Adrenal gland (tissue), 12 donors: ENCODE results near the gene FAM181A. TPM values are rescaled to one million over a fixed set of nuclear protein-coding genes. Genes with fewer than 3 reads are reported as not detected.

Experiments
- DNase-seq, 7 donors: peaks; one replicate each; pipeline ENCODE4 v3.0.0-alpha.2; 2019 to 2020
- H3K27ac ChIP-seq, 5 donors: fragments of 200-600 bp; sonication (generic) in 4 of 5; 1 replicate in 3 of 5; 2 replicates in 2 of 5; pipeline versions ENCODE4 v1.5.1 to v1.8.0; 2016 to 2020; ENCODE audit warnings: mild to moderate bottlenecking in 1 of 5
- H3K27me3 ChIP-seq: fragments of 200-600 bp; 2 replicates; pipeline ENCODE4 v1.8.0; 2021
- H3K36me3 ChIP-seq, 2 donors: fragments of 200-600 bp; replicated peaks in 1 of 2; 1 replicate in 1 of 2; 2 replicates in 1 of 2; pipeline versions ENCODE4 v1.5.1 to v1.8.0; 2018 to 2022
- H3K4me1 ChIP-seq, 2 donors: fragments of 200-600 bp; replicated peaks in 1 of 2; 1 replicate in 1 of 2; 2 replicates in 1 of 2; pipeline versions ENCODE4 v1.5.1 to v1.8.0; 2018 to 2021
- H3K4me3 ChIP-seq, 4 donors: fragments of 200-600 bp; sonication (generic) in 3 of 4; one replicate each; pipeline ENCODE4 v1.5.1; 2016 to 2018
- H3K9me3 ChIP-seq, 3 donors: fragments of 200-600 bp; sonication (generic) in 1 of 3; replicated peaks in 1 of 3; 1 replicate in 2 of 3; 2 replicates in 1 of 3; pipeline versions ENCODE4 v1.5.1 to v1.8.0; 2016 to 2021
- CTCF ChIP-seq, 6 experiments: fragments of 450-650 bp in 4 of 6; fragments of 200-600 bp in 2 of 6; sonication (generic) in 1 of 6; IDR thresholded peaks; 1 replicate in 5 of 6; 2 replicates in 1 of 6; pipeline versions ENCODE4 v1.5.1 to v1.8.0; 2016 to 2021; ENCODE audit warnings: antibody characterized with exemption in 6 of 6, mild to moderate bottlenecking in 2 of 6, moderate library complexity in 1 of 6
- POLR2A ChIP-seq, 2 donors: fragments of 450-650 bp; IDR thresholded peaks; one replicate each; pipeline ENCODE4 v1.6.1; 2017; ENCODE audit warnings: antibody characterized with exemption in 2 of 2, mild to moderate bottlenecking in 2 of 2, moderate library complexity in 1 of 2
- WGBS, 4 donors: extraction: QIAGEN DNeasy Blood & Tissue Kit in 2 of 4; methylation state at CpG; one replicate each; pipeline versions ENCODE4 v1.1.5 to v1.1.7; 2013 to 2017; 5-methylcytosine and 5-hydroxymethylcytosine counted together
- intact Hi-C, 2 donors: fragments of 100-400 bp; cut with DNase I; formaldehyde crosslinking; loops; one replicate each; pipeline versions ENCODE4 v1.14.1 to v1.15.0; 2022 to 2023
- polyA plus RNA-seq, 3 donors: library from polyadenylated mRNA; stranded (reverse); fragments of 200-250 nt in 2 of 3; fragments of 350-450 nt in 1 of 3; fragmentation: Illumina TruSeq in 1 of 3; extraction: RNeasy Lipid Tissue Mini Kit (QIAGEN cat#74804) in 1 of 3; gene quantifications; one replicate each; pipeline ENCODE4 v1.2.3, GENCODE V29; 2013 to 2014
- total RNA-seq, 9 donors: library from RNA; depleted of rRNA in 4 of 9; stranded (reverse); fragments of >200 nt in 4 of 9; fragments of 120-200 nt in 1 of 9; fragmentation: NEBNext Ultra II Directional in 1 of 9; extraction: Animal tissue kit (Norgen Biotek cat#: 25700) in 1 of 9; gene quantifications; one replicate each; pipeline versions ENCODE4 v1.1.0 to v1.2.4, GENCODE V29; 2013 to 2023
- donor health status: healthy with polysubstance abuse.
- donor health status: Bipolar disorder and iron deficiency.
- donor health status: DM: yes; HTN: yes; CAD: no.
- donor health status: DM: no; HTN: no; CAD: no.
- donor health status: DM: no; HTN: no; CAD: no.
- donor health status: DM: yes; HTN: yes; CAD: no.

Gene FAM181A
- total and polyA plus RNA-seq, 12 donors, result not detected

DNA sequence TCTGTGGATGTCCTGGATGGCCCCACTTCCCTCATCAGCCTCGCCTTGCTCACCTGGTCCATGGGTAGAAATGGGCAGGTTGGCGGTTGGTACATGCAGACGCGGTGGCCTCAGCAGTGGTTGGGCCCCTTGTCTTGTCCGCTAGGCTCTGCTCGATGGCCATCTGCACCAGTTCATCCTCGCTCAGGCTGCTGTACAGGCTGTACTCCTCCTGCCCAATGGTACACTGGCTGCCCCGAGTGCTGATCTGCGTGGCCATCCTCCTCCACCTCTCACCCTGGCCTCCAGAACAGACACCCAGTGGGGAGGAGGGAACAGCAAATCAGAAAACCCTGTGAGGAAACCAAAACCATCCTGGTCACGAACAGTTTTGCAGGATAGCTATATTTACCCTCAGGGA lies 37.1 kb downstream of the FAM181A start:
- peaks cover 5 to 6% of the 10 kb centered on the region in 2 donors for H3K4me1 ChIP-seq
- DNase-seq, result no peak
- H3K4me3 ChIP-seq, result no peak overlapping the region
- WGBS, 4 donors, result 92 to 97% (median 93%) methylated on average over 8 to 10 of the region's 10 CpGs
- TF ChIP-seq CTCF (IDR thresholded peaks at IDR 0.05) (no peak), POLR2A (IDR thresholded peaks at IDR 0.05) (no peak)
- intact Hi-C loops, result no loop called here
- H3K9me3 ChIP-seq, result no peaks in the 10 kb centered on the region
- no peak overlapping the region for H3K27ac ChIP-seq
- no peaks in the 10 kb centered on the region for H3K27me3 ChIP-seq
- no peaks in the 10 kb centered on the region for H3K36me3 ChIP-seq

DNA sequence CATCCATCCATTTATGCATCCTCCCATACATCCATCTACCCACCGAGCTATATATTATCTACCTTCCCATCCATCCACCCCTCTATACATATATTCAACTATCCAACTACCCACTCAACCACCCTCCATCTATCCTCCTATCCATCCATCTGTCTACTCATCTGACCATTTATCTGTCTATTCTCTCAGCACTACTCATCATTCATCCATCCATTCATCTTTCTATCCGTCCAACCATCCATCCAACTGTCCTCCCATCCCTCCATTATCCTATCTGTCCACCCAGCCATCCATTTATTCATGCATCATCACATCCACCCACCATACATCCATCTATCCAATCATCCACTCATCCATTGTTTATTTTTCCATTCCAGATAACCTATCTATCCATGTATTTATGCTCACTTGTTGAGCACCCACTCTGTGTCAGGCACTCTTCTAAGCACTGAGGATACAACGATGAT lies 37.7 kb downstream of the FAM181A start:
- WGBS, 4 donors, result 93 to 96% (median 95%) methylated on average over 3 of the region's 3 CpGs
- H3K4me1 ChIP-seq, result peaks cover 0 to 3% of the 10 kb centered on the region in 2 donors
- H3K36me3 ChIP-seq, result no peaks in the 10 kb centered on the region
- H3K9me3 ChIP-seq, result no peaks in the 10 kb centered on the region
- H3K27me3 ChIP-seq, result no peaks in the 10 kb centered on the region
- DNase-seq, result no peak
- H3K4me3 ChIP-seq, result no peak overlapping the region
- H3K27ac ChIP-seq, result no peak overlapping the region
- intact Hi-C loops, result no loop called here
- TF ChIP-seq CTCF (IDR thresholded peaks at IDR 0.05), result no peak
- TF ChIP-seq POLR2A (IDR thresholded peaks at IDR 0.05), result no peak

GRCh38 chr14:93965287-93965821 lies 38.2 kb downstream of the FAM181A start:
- no peak for TF ChIP-seq POLR2A (IDR thresholded peaks at IDR 0.05)
- no peak for TF ChIP-seq CTCF (IDR thresholded peaks at IDR 0.05)

DNA sequence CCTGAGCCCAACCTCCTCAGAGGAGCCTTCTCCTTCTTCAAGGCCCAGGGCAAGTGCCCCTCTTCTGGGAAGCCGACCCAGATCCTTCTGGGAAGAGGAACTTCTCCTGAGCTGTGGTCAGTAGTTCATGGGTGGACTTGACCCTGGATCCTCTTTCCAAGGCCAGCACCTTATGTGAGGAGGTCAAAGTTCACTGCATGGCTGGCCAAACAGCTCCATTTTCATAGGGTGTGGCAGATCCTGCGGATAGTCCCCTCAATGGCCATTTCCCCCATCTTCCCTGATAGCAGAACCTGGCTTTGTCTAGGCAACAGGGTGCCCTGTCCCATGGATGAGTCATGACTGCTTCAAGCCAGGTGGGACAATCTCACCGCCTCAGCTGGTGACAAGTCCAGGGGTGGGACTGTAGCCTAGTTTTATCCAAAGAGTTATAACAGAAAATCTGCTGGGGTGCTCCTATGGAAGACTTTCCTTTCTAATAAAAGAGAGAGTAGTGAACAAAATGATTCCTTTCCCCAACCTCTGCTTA lies 38.9 kb downstream of the FAM181A start:
- TF ChIP-seq CTCF (IDR thresholded peaks at IDR 0.05) (no peak), POLR2A (IDR thresholded peaks at IDR 0.05) (no peak)
- H3K27ac ChIP-seq, result peak overlapping the region in 2 of 5 donors; percentile 15 to 22
- DNase-seq, result no peak
- H3K36me3 ChIP-seq, result no peaks in the 10 kb centered on the region
- H3K4me3 ChIP-seq, result no peak overlapping the region
- H3K9me3 ChIP-seq, result no peaks in the 10 kb centered on the region
- 89 to 100% (median 91%) methylated on average over 1 to 3 of the region's 3 CpGs for WGBS, 4 donors
- intact Hi-C loops, result no loop called here
- H3K27me3 ChIP-seq, result no peaks in the 10 kb centered on the region
- peaks cover 0 to 3% of the 10 kb centered on the region in 2 donors for H3K4me1 ChIP-seq

More at GRCh38 chr14:93965287-93965821, 38.2 kb downstream of the FAM181A start:
- H3K36me3 ChIP-seq, result no peaks in the 10 kb centered on the region
- intact Hi-C loops, result no loop called here
- WGBS, 4 donors, result 77 to 84% (median 83%) methylated on average over 3 of the region's 3 CpGs
- no peak for DNase-seq
- H3K9me3 ChIP-seq, result no peaks in the 10 kb centered on the region
- no peaks in the 10 kb centered on the region for H3K27me3 ChIP-seq
- H3K4me3 ChIP-seq, result no peak overlapping the region
- peak overlapping the region in 2 of 5 donors; percentile 15 to 22 for H3K27ac ChIP-seq
- peaks cover 0 to 3% of the 10 kb centered on the region in 2 donors for H3K4me1 ChIP-seq
